Measurements from ENCODE around the gene CDYL.

DNA sequence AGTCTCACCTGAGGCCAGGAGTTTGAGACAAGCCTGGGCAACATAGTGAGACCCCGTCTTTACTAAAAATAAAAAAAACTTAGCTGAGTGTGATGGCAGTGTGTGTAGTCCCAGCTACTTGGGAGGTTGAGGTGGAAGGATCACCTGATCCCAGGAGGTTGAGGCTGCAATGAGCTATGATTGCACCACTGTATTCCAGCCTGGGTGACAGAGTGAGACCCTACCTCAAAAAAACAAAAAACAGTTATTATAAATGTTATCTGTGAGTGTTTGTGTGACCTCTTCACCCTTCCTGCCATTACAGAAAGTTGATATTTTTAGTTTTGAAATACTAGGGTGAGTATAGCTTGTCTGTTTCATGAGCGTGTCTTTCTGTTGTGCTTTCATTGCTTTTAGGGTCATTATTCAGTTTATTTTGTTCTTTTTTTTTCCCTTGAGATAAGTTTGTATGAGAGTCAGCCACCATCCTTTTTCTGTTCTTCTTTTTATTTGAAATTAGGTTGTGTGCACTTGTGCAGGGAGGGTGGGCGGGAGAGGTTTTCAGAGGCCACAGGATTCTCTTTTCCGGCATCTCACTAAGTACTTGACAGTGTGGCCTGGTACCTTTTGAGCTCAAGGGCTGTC lies 26.2 kb downstream of the CDYL start:
- TF ChIP-seq, protein P1, sequence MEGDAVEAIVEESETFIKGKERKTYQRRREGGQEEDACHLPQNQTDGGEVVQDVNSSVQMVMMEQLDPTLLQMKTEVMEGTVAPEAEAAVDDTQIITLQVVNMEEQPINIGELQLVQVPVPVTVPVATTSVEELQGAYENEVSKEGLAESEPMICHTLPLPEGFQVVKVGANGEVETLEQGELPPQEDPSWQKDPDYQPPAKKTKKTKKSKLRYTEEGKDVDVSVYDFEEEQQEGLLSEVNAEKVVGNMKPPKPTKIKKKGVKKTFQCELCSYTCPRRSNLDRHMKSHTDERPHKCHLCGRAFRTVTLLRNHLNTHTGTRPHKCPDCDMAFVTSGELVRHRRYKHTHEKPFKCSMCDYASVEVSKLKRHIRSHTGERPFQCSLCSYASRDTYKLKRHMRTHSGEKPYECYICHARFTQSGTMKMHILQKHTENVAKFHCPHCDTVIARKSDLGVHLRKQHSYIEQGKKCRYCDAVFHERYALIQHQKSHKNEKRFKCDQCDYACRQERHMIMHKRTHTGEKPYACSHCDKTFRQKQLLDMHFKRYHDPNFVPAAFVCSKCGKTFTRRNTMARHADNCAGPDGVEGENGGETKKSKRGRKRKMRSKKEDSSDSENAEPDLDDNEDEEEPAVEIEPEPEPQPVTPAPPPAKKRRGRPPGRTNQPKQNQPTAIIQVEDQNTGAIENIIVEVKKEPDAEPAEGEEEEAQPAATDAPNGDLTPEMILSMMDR (IDR thresholded peaks at IDR 0.05 in 8 of 11, conservative IDR thresholded peaks at IDR 0.05 in 3 of 11): no peak
- TF ChIP-seq POLR2AphosphoS5 (IDR thresholded peaks at IDR 0.05): no peak
